ENCODE results near the gene GPX2.

- TF ChIP-seq CTCF (conservative IDR thresholded peaks at IDR 0.05 in 1 of 2, IDR thresholded peaks at IDR 0.05 in 1 of 2; ENCODE audit: extremely low read depth in 1 of 2, insufficient read depth in 1 of 2, low read depth in 1 of 2, low read length in 2 of 2) (no peak), EZH2 (IDR thresholded peaks at IDR 0.05; ENCODE audit: borderline replicate concordance, low read length) (no peak)
These were observed 25.6 kb upstream of the GPX2 start for GRCh38 chr14:64968167-64968566.
